NCI-H2227 (cell line): ENCODE results near the gene KLHL13.
"Not testable (repeated sequence)": the region's sequence is repeated elsewhere in the genome, so short reads cannot be mapped to it uniquely, and the experiment has no call there.

ENCODE experiments used
- DNase-seq: peaks from one replicate; lab custom pipeline; 2025; ENCODE audit not compliant: unreplicated experiment; lab: John Stamatoyannopoulos, UW

Gene KLHL13

GRCh38 chrX:118074196-118074595 lies 42.4 kb downstream of the KLHL13 start:
- no peak for DNase-seq

GRCh38 chrX:118066867-118067515 lies 49.6 kb downstream of the KLHL13 start:
- DNase-seq, result no peak

GRCh38 chrX:118062817-118063615 lies 53.6 kb downstream of the KLHL13 start:
- DNase-seq, result no peak

- DNase-seq, result no peak
Observed at GRCh38 chrX:118062048-118062789, 54.4 kb downstream of the KLHL13 start.

- DNase-seq, result no peak
Observed at GRCh38 chrX:118058924-118059323, 57.7 kb downstream of the KLHL13 start.

- no peak for DNase-seq
Observed at GRCh38 chrX:118056870-118057269, 59.7 kb downstream of the KLHL13 start.

GRCh38 chrX:118049713-118050112 lies 66.9 kb downstream of the KLHL13 start:
- DNase-seq, result no peak

- DNase-seq, result no peak
Observed at GRCh38 chrX:118047446-118048186, 69.0 kb downstream of the KLHL13 start.

- DNase-seq, result no peak
Observed at GRCh38 chrX:118039591-118039990, 77.0 kb downstream of the KLHL13 start.

- no peak for DNase-seq
Observed at GRCh38 chrX:118038614-118039365, 77.8 kb downstream of the KLHL13 start.

- no peak for DNase-seq
Observed at GRCh38 chrX:118026631-118027030, 90.0 kb downstream of the KLHL13 start.

GRCh38 chrX:118025226-118025625 lies 91.4 kb downstream of the KLHL13 start:
- no peak for DNase-seq

GRCh38 chrX:118024482-118024881 lies 92.1 kb downstream of the KLHL13 start:
- no peak for DNase-seq

GRCh38 chrX:118022753-118023152 lies 93.9 kb downstream of the KLHL13 start:
- no peak for DNase-seq

GRCh38 chrX:118016422-118016821 lies 100.2 kb downstream of the KLHL13 start:
- DNase-seq, result no peak

GRCh38 chrX:118002417-118002816 lies 114.2 kb downstream of the KLHL13 start:
- not testable (repeated sequence) for DNase-seq

GRCh38 chrX:118000518-118000917 lies 116.1 kb downstream of the KLHL13 start:
- DNase-seq, result no peak

- no peak for DNase-seq
Observed at GRCh38 chrX:117998171-117998570, 118.4 kb downstream of the KLHL13 start.

- no peak for DNase-seq
Observed at GRCh38 chrX:117996918-117997480, 119.6 kb downstream of the KLHL13 start.

GRCh38 chrX:117996408-117996807 lies 120.2 kb downstream of the KLHL13 start:
- DNase-seq, result no peak
